RWPE1 (cell line): ENCODE measurements around the gene NUP85.

Experiments
- CTCF ChIA-PET: fragments of 350-600 bp; sonication (Branson Sonifier 250); formaldehyde crosslinking; extraction: SDS; loops from one replicate; lab custom pipeline; 2021; lab: Yijun Ruan, JAX
- POLR2A ChIA-PET: fragments of 400-600 bp; formaldehyde crosslinking; extraction: SDS; loops from one replicate; lab custom pipeline; 2020; ENCODE audit warnings: antibody characterized with exemption; ENCODE audit not compliant: low non-redundant PET; lab: Yijun Ruan, JAX
- DNase-seq: peaks from one replicate; pipeline ENCODE4 v3.0.0; 2012; ENCODE audit warnings: low spot score
- H3K27ac ChIP-seq: fragments of 450-650 bp; 2 replicates; pipeline ENCODE4 v1.5.1; 2017
- CTCF ChIP-seq: fragments of 450-650 bp; conservative IDR thresholded peaks from 2 replicates; pipeline ENCODE4 v1.5.1; 2017; ENCODE audit warnings: low read depth, mild to moderate bottlenecking

NUP85 gene

GRCh38 chr17:75269844-75270217 lies 64.4 kb downstream of the NUP85 start:
- ChIA-PET CTCF (interaction anchor here (0.6 to 3.3 kb wide), 4 partner anchors 8 to 138 kb away, joined by 3 to 20 read pairs (median 6); partner anchors contain the start of genes GGA3 and MRPS7), POLR2A (interaction anchor here (0.8 to 2.1 kb wide), 2 partner anchors 9 to 19 kb away, joined by 5 to 16 read pairs; partner anchors contain the start of genes GGA3, MRPS7 and SLC25A19)
- TF ChIP-seq CTCF: no peak
- peak overlapping the region; percentile 89 for H3K27ac ChIP-seq
- no peak for DNase-seq

GRCh38 chr17:75270218-75270965 lies 64.9 kb downstream of the NUP85 start:
- peak overlapping the region; percentile 89 for H3K27ac ChIP-seq
- DNase-seq: peak; percentile 74
- TF ChIP-seq CTCF: no peak; the same call in 1 of the 2 replicates
- ChIA-PET CTCF (interaction anchor here (0.6 to 3.3 kb wide), 9 partner anchors 9 to 363 kb away, joined by 3 to 20 read pairs (median 5); partner anchors contain the start of genes GGA3, MRPS7 and SLC25A19), POLR2A (interaction anchor here (0.8 to 2.1 kb wide), 3 partner anchors 9 to 19 kb away, joined by 5 to 16 read pairs (median 9); partner anchors contain the start of genes GGA3, MRPS7 and SLC25A19)

- no peak for DNase-seq
- ChIA-PET POLR2A (interaction anchor here (1.4 to 2.1 kb wide), 2 partner anchors 10 to 18 kb away, joined by 9 to 16 read pairs; partner anchors contain the start of genes GGA3, MRPS7 and SLC25A19), CTCF (interaction anchor here (0.6 to 3.3 kb wide), 7 partner anchors 9 to 363 kb away, joined by 3 to 20 read pairs (median 5); partner anchors contain the start of genes GGA3, MRPS7 and SLC25A19)
- peak within 1 kb of the TSS; percentile 89 for H3K27ac ChIP-seq
- TF ChIP-seq CTCF: no peak
Observed at GRCh38 chr17:75270966-75271232, 65.4 kb downstream of the NUP85 start, which contains the start of gene MIF4GD. Gene MIF4GD, minus strand, starts transcription at chr17:75271231. Its CDS starts 1,036 bp downstream, at chr17:75270195.

- peak; percentile 97 for TF ChIP-seq CTCF
- peak overlapping the region; percentile 89 for H3K27ac ChIP-seq
- CTCF ChIA-PET: interaction anchor here (0.5 to 3.3 kb wide), 7 partner anchors 10 to 362 kb away, joined by 3 to 20 read pairs (median 5); partner anchors contain the start of genes GGA3, MRPS7 and SLC25A19
- DNase-seq: peak; percentile 89
- POLR2A ChIA-PET: interaction anchor here (0.6 to 2.1 kb wide), 4 partner anchors 10 to 382 kb away, joined by 3 to 16 read pairs (median 6); partner anchors contain the start of genes GGA3, MRPS7 and SLC25A19
Observed at GRCh38 chr17:75271233-75271954, 65.9 kb downstream of the NUP85 start.

- ChIA-PET POLR2A (interaction anchor here (0.5 to 0.6 kb wide), 3 partner anchors 117 to 381 kb away, joined by 3 to 9 read pairs (median 3); no protein-coding TSS in a partner anchor), CTCF (interaction anchor here (0.5 to 3.3 kb wide), 4 partner anchors 11 to 145 kb away, joined by 3 to 20 read pairs (median 4); partner anchors contain the start of genes GGA3, MRPS7 and SLC25A19)
- no peak for DNase-seq
- TF ChIP-seq CTCF: no peak
- peak overlapping the region; percentile 89 for H3K27ac ChIP-seq
Observed at GRCh38 chr17:75271955-75272847, 66.7 kb downstream of the NUP85 start.
